22Rv1 (cell line): ENCODE results near the gene IFITM5.
"Not testable (repeated sequence)": the region's sequence is repeated elsewhere in the genome, so short reads cannot be mapped to it uniquely, and the experiment has no call there.

Experiments used
- ZFX ChIP-seq: fragments of 450-650 bp; IDR thresholded peaks from 2 replicates; pipeline ENCODE4 v1.6.1; 2017; ENCODE audit warnings: antibody characterized with exemption, borderline replicate concordance
- TF ChIP-seq, protein P1 (sequence below): fragments of 450-650 bp; IDR thresholded peaks from 2 replicates; pipeline ENCODE4 v1.5.1; 2017; ENCODE audit warnings: mild to moderate bottlenecking

DNA sequence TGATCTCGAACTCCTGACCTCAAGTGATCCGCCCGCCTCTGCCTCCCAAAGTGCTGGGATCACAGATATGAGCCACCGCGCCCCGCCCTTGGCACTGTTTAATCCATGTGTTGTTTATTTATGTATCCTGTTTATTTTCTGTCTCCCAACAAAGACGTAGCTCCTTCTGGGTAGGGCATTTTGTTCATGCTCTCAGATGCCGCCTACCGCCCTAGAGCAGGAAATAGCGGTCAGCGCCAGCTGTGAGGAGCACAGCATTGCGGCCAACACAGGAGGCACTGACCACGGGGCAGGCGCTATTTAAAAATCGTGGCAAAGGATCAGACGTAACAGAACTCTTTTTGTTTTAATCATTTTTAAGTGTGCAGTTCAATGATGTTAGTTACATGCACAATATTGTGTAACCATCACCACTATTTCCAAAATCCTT, 30.6 kb downstream of the IFITM5 start:
- TF ChIP-seq, protein P1, sequence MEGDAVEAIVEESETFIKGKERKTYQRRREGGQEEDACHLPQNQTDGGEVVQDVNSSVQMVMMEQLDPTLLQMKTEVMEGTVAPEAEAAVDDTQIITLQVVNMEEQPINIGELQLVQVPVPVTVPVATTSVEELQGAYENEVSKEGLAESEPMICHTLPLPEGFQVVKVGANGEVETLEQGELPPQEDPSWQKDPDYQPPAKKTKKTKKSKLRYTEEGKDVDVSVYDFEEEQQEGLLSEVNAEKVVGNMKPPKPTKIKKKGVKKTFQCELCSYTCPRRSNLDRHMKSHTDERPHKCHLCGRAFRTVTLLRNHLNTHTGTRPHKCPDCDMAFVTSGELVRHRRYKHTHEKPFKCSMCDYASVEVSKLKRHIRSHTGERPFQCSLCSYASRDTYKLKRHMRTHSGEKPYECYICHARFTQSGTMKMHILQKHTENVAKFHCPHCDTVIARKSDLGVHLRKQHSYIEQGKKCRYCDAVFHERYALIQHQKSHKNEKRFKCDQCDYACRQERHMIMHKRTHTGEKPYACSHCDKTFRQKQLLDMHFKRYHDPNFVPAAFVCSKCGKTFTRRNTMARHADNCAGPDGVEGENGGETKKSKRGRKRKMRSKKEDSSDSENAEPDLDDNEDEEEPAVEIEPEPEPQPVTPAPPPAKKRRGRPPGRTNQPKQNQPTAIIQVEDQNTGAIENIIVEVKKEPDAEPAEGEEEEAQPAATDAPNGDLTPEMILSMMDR, result peak; percentile 64
- not testable (repeated sequence) for TF ChIP-seq ZFX
